Activated effector memory CD4-positive, alpha-beta T cell treated with Interleukin-2 at 50 U/mL for 16 hours (primary cell): Measurements from ENCODE around the gene MICAL3.
"Not testable (repeated sequence)": the region's sequence is repeated elsewhere in the genome, so short reads cannot be mapped to it uniquely, and the experiment has no call there.

Experiments used
- DNase-seq: peaks from one replicate; pipeline ENCODE4 v3.0.0-alpha.2; 2020

MICAL3 gene

GRCh38 chr22:18058371-18059093, 34.2 kb upstream of the MICAL3 start:
- DNase-seq, result no peak

DNA sequence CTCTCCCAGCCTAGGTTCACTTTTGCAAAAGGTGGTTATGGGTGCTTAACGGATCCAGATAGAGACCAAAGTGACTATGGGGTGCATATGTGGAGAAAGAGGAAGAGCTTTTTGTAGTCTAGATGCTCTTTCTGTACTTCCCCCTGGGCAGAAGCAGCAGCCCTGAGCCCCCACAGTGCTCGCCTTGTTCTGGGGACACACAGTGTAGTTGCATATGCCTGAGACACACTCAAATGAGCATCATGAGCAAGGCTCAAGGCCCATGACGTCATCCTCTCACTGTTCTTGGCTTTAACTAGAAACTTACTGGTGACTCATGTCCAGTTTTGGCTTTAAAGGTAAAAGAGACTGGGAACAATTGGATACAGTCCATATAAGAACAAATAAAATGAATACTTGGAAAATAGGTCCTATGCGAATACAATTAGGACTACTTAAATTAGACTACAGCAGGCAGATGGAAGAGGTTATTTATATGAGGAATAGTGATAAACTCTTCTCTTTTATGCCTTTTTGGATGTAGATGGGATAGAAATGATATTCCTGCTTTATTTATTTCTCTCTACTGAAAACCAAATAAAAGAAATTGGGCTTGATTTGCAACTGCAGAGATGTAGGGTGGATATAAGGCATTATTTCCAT, 33.3 kb upstream of the MICAL3 start:
- DNase-seq, result no peak

GRCh38 chr22:18056807-18057474, 32.6 kb upstream of the MICAL3 start:
- DNase-seq, result no peak

DNA sequence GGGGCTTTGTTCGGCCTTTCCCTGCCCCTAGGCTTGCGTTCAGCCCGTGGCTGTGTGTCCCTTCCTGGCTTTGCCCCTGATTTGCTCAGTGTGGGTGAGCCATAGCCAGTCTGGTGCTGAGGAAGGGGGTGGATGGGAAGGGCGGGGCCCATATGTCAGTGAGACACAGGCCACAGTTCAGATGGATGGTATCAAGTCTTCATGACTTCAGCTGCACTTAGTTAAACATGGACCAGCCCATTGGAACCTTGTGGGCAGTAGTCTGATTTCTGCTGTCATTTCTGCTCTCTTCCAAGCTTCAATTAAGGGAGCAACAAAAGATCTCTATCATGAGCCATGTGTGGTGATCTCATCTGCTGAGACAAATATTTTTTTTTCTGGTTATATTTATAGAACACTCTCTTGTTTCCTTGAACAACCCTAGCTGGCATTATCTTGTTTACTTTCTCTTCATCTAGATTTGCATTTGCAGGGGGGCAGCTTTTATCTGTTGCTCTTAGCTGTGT, 31.9 kb upstream of the MICAL3 start:
- DNase-seq, result no peak

- DNase-seq, result no peak
Observed at GRCh38 chr22:18055619-18056160, 31.3 kb upstream of the MICAL3 start.

- not testable (repeated sequence) for DNase-seq
Observed at GRCh38 chr22:18053216-18053946, 29.0 kb upstream of the MICAL3 start.

GRCh38 chr22:18051113-18051512, 26.8 kb upstream of the MICAL3 start:
- not testable (repeated sequence) for DNase-seq

- no peak for DNase-seq
Observed at GRCh38 chr22:18050065-18050464, 25.7 kb upstream of the MICAL3 start.

GRCh38 chr22:18048441-18048898, 24.1 kb upstream of the MICAL3 start:
- no peak for DNase-seq

DNA sequence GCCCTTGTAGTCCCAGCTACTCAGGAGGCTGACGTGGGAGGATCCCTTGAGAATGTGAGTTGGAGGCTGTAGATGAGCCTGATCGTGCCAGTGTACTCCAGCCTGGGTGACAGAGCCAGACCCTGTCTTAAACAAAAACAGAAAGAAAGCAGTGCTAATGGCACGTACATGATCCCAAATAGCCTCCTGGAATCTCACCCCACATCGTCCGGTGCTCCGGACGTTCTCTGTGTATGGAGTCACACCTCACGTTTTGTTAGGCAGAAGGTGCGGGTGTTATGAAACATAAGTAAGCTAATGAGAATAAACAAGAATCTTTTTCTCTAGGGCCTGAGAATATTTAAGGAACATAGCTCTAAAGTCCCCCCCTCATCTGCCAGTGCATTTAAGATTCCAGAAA, 23.7 kb upstream of the MICAL3 start:
- DNase-seq, result no peak

DNA sequence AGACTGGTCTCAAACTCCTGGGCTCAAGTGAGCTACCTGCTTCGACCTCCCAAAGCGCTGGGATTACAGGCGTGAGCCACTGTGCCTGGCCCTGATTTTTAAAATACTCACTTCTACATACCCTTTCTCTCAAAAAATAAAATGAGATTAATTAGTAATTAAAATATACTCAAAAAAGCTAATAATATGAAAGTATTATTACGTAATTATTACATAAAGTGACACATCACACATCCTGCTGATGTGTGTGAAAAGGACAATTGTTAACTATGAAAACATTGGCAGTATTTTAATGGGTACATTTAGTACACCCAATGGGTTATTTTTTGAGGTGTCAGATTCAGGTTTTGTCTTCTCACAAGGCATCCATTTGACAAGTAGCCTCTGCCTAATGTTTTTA, 21.4 kb upstream of the MICAL3 start:
- no peak for DNase-seq

DNA sequence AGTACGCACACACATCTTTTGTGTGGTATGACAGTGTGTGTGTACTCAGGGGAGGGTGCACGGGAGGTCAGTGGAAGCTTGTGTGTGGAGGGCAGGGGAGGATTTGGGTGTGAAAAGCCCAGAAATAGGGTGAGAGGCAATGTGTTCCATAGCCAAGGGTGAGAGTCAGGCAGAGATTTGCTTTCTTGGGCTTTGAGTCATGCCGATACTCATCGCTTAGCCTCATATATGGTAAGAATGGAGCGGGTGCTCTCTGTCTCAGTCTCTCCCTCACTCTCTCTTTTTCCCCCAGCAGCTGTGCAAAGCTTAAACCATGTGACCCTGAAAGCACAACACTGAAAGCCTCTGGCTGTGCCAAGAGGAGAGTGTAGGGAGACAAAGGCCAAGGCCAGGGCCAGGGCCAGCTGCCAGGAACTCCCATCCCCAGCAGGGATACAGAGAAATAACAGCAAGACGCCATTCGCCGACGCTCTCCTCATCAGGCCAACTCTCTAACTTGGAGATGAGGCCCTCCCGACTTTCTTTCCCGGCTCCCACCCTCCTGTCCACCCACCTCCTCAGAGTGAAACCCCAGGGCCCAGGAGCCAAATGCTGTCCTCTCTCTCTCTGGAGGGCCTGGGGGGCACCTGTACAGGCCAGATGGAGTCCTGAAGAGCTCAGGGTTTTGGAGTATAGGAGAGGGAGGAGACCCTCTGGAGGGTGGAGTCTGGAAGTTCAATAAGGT, 20.3 kb upstream of the MICAL3 start:
- DNase-seq, result no peak

DNA sequence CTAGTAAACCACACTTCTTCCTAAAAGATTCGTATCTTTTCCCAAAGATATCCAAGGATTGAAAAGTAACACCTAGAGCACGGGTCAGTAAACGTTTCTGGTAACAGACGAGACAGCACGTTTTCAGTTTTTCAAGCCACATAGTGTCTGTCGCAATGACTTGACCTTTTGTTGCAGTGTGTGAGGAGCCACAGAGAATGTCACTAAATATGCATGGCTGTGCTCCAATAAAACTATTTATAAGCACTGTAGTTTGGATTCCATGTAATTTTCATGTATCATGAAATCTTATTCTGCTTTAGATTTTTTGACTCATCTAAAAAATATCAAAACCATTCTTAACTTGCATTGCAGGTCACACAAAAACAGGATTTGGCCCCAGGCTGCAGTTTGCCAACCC, 18.3 kb upstream of the MICAL3 start:
- no peak for DNase-seq

- not testable (repeated sequence) for DNase-seq
Observed at GRCh38 chr22:18040898-18041297, 16.5 kb upstream of the MICAL3 start.

GRCh38 chr22:18035751-18036150, 11.4 kb upstream of the MICAL3 start:
- no peak for DNase-seq

GRCh38 chr22:18034076-18034475, 9.7 kb upstream of the MICAL3 start:
- no peak for DNase-seq

DNA sequence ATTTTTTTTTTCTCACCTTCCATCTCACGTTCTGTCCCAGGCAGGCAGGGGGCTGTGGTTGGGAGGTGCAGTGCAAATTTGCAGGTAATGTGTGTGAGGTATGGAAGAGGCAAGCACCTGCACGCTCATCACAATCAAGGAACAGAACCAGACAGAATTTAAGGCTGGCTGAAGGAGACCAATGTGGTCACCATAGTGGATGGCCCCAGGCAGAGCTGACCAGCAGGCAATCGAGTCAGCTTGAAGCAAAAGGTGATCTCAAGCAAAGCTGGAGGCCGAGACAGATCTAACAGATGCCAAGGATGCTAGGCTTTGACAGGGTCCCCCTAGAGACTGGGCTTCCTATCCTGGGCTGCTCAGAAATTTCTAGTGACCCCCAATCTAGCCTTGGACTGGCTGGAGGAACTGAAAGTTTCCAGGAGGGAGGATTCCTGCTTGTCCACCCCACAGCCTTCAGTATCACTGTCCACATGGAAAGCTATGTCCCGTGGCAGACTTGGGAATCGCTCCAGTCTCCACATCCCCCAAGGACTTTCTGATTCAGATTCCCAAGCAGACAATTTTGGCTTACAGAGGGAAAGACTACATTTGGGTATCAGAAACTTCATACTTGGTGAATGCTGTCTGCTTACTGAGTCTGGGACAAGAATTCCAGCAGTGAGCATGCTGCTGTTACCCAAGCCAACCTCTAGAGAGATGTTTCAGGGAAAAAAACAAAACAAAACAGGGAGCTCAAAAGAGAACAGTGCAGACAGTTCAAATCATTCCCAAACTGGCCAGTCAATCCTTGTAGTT, 9.0 kb upstream of the MICAL3 start:
- no peak for DNase-seq

GRCh38 chr22:18032455-18033101, 8.2 kb upstream of the MICAL3 start:
- no peak for DNase-seq

DNA sequence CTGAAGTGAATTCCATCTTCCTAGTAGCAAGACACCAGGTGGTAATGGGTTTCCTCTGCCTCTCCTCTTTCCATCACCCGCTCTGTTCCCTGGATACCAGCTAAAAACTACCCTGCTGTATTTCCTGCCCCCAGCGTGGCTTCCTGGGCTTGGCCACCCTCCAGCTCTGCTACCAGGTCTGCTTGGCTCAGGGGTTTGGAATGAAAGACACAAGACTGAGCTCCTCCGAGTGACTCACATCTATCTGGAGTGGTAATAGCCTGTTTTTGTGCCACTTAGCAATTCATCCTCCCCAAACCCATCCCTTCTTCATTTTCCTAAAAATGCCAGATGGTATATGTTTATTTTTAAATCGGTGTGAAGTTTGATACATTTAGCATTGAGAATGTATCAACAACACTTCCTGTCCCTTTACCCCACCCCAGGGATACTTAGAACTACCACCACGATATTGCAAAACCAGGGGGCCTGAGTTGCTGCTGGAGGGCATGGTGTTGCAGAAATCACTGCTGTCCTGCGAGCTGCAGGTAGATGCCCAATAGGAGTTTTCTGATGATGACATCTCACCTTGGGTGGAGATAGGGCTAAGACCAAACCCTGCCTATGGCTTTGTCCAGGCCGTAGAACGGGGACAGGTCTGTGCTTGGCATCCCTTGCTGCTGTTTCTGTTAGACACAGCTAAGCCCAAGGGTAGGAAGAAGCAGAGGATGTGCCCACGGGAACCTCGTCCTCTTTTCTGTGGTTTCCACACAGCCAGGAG, 7.5 kb upstream of the MICAL3 start:
- no peak for DNase-seq

DNA sequence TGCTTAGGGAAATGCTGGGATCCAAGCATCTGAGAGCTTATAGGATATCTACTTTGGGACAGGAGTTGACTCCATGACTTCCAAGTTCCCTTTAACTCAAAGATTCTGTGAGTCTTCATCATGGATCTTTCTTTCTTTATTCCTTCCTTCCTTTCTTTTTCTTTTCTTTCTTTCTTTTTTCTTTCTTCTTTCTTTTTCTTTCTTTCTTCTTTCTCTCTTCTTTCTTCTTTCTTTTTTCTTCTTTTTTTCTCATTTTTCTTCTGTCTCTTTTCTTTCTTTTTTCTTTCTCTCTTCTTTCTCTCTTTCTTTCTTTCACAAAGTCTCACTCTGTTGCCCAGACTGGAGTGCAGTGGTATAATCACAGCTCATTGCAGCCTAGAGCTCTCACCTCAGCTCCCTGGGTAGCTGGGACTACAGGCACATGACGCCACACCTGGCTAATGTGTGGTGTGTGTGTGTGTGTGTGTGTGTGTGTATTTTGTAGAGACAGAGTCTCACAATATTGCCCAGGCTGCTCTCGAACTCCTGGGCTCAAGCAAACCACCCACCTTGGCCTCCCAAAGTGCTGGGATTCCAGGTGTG, 5.4 kb upstream of the MICAL3 start:
- DNase-seq, result no peak
